Astrocyte (in vitro differentiated cells and primary cell): ENCODE results near the gene ALOX12B. TPM values are rescaled to one million over a fixed set of nuclear protein-coding genes. Genes with fewer than 3 reads are reported as not detected.

Experiments
- DNase-seq: peaks from one replicate; pipeline ENCODE4 v3.0.0-alpha.2; 2010; ENCODE audit warnings: low read depth
- FAIRE-seq: peaks from 2 replicates; lab custom pipeline; 2011; peaks lifted over from hg19 to GRCh38; lab: Jason Lieb, UNC
- H2AFZ ChIP-seq: 2 replicates; pipeline ENCODE4 v1.6.0; 2012; ENCODE audit warnings: low read depth, low read length, inconsistent platforms
- H3K27ac ChIP-seq: 2 replicates; pipeline ENCODE4 v1.5.1; 2011; ENCODE audit warnings: low read depth, low read length, inconsistent platforms
- H3K27me3 ChIP-seq: 2 replicates; pipeline ENCODE4 v1.6.0; 2011; ENCODE audit warnings: low read length, inconsistent platforms; ENCODE audit not compliant: insufficient read depth
- H3K36me3 ChIP-seq: 2 replicates; pipeline ENCODE4 v1.5.1; 2011; ENCODE audit warnings: low read length, inconsistent platforms; ENCODE audit not compliant: insufficient read depth
- H3K4me1 ChIP-seq: 2 replicates; pipeline ENCODE4 v1.5.1; 2011; ENCODE audit warnings: low read length, inconsistent platforms; ENCODE audit not compliant: insufficient read depth
- H3K4me2 ChIP-seq: 2 replicates; pipeline ENCODE4 v1.6.0; 2012; ENCODE audit warnings: low read length, inconsistent platforms
- H3K4me3 ChIP-seq: 2 replicates; pipeline ENCODE4 v1.5.1; 2011; ENCODE audit warnings: low read depth, mild to moderate bottlenecking, low read length, inconsistent platforms; ENCODE audit not compliant: insufficient read depth
- H3K79me2 ChIP-seq: 2 replicates; pipeline ENCODE4 v1.6.0; 2012; ENCODE audit warnings: mild to moderate bottlenecking, low read length, inconsistent platforms; ENCODE audit not compliant: insufficient read depth
- H3K9ac ChIP-seq: 2 replicates; pipeline ENCODE4 v1.6.0; 2012; ENCODE audit warnings: mild to moderate bottlenecking, low read length, inconsistent platforms
- H3K9me3 ChIP-seq: 2 replicates; pipeline ENCODE4 v1.5.1; 2012; ENCODE audit warnings: low read depth, mild to moderate bottlenecking, low read length, inconsistent platforms; ENCODE audit not compliant: insufficient read depth
- H4K20me1 ChIP-seq: 2 replicates; pipeline ENCODE4 v1.6.0; 2012; ENCODE audit warnings: low read length, inconsistent platforms; ENCODE audit not compliant: insufficient read depth
- H3K27ac Mint-ChIP-seq: one replicate; pipeline ENCODE4 v1.8.0; 2021; ENCODE audit warnings: mild to moderate bottlenecking, mixed read lengths; ENCODE audit not compliant: unreplicated experiment
- H3K27me3 Mint-ChIP-seq: one replicate; pipeline ENCODE4 v1.8.0; 2021; ENCODE audit warnings: low read depth, mixed read lengths; ENCODE audit not compliant: unreplicated experiment
- H3K36me3 Mint-ChIP-seq: one replicate; pipeline ENCODE4 v1.8.0; 2021; ENCODE audit warnings: low read depth, mixed read lengths; ENCODE audit not compliant: unreplicated experiment
- H3K4me1 Mint-ChIP-seq: one replicate; pipeline ENCODE4 v1.8.0; 2021; ENCODE audit warnings: low read depth, mixed read lengths; ENCODE audit not compliant: unreplicated experiment
- H3K4me3 Mint-ChIP-seq: one replicate; pipeline ENCODE4 v1.8.0; 2021; ENCODE audit warnings: mild to moderate bottlenecking, moderate library complexity, mixed read lengths; ENCODE audit not compliant: unreplicated experiment
- H3K9me3 Mint-ChIP-seq: one replicate; pipeline ENCODE4 v1.8.0; 2021; ENCODE audit warnings: mild to moderate bottlenecking, mixed read lengths; ENCODE audit not compliant: unreplicated experiment
- EZH2 ChIP-seq: IDR thresholded peaks from 2 replicates; pipeline ENCODE4 v1.6.1; 2012; ENCODE audit warnings: mild to moderate bottlenecking, low read length, inconsistent platforms; ENCODE audit not compliant: insufficient read depth
- total RNA-seq: library from RNA; stranded (reverse); gene quantifications from 2 replicates; pipeline ENCODE4 v1.2.1, GENCODE V29; 2021
- TF ChIP-seq, protein P1 (sequence below): IDR thresholded peaks from 2 replicates; pipeline ENCODE4 v1.5.1; 2011; ENCODE audit warnings: low read depth, mild to moderate bottlenecking, inconsistent platforms, low read length, moderate library complexity; ENCODE audit not compliant: insufficient read depth

The ALOX12B gene
- total RNA-seq, 1 donor from 2014 or later, result not detected

DNA sequence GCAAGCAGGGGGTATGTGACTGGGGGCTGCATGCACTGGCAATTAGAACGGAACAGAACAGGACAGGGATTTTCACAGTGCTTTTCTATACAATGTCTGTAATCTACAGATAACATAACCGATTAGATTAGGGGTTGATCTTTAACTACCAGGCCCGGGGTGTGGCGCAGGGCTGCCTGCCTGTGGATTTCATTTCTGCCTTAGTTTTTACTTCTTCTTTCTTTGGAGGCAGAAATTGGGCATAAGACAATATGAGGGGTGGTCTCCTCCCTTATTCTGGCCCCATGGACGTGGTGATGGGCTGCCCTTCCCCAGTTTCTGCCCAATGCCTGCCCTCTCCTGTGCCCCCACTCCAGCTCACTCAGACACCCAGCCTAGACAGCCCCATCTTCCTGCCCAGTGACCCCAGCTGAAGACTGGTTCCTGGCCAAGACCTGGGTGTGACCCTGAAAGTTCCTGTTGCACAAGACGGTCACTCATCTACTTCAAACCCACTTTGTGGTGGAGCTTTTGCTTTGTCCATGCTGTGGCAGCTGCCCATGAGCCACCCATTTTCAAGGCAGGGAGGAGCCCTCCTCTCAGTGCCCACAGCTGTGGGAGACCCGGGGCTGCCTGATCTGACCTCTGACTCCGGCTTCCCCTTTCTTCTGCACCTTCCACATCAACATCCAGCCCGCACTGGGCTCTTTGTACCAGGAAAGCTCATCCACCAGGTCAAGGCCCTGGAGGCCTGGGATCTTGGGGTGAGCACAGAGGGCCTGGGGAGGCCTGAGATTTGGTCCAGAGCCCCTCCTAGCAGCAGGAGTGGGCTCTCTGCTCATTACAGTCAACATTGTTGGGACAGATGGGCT, 18.6 kb downstream of the ALOX12B start:
- Mint-ChIP-seq H3K27ac (no peak overlapping the region), H3K4me3 (no peak overlapping the region), H3K4me1 (peaks cover 4% of the 10 kb centered on the region), H3K27me3 (peaks cover 96% of the 10 kb centered on the region), H3K36me3 (peaks cover 1% of the 10 kb centered on the region), H3K9me3 (peaks cover 3% of the 10 kb centered on the region)
- Histone ChIP-seq H3K27me3 (peaks cover 53% of the 10 kb centered on the region), H3K4me3 (no peak overlapping the region), H4K20me1 (no peaks in the 10 kb centered on the region), H3K4me2 (no peak overlapping the region), H3K27ac (no peak overlapping the region), H3K9me3 (no peaks in the 10 kb centered on the region), H3K9ac (no peak overlapping the region), H3K36me3 (no peaks in the 10 kb centered on the region), H3K4me1 (peaks cover 2% of the 10 kb centered on the region), H3K79me2 (no peaks in the 10 kb centered on the region), H2AFZ (no peak overlapping the region)
- FAIRE-seq (no peak), DNase-seq (no peak)
- TF ChIP-seq, protein P1, sequence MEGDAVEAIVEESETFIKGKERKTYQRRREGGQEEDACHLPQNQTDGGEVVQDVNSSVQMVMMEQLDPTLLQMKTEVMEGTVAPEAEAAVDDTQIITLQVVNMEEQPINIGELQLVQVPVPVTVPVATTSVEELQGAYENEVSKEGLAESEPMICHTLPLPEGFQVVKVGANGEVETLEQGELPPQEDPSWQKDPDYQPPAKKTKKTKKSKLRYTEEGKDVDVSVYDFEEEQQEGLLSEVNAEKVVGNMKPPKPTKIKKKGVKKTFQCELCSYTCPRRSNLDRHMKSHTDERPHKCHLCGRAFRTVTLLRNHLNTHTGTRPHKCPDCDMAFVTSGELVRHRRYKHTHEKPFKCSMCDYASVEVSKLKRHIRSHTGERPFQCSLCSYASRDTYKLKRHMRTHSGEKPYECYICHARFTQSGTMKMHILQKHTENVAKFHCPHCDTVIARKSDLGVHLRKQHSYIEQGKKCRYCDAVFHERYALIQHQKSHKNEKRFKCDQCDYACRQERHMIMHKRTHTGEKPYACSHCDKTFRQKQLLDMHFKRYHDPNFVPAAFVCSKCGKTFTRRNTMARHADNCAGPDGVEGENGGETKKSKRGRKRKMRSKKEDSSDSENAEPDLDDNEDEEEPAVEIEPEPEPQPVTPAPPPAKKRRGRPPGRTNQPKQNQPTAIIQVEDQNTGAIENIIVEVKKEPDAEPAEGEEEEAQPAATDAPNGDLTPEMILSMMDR, result no peak
- no peak for TF ChIP-seq EZH2

DNA sequence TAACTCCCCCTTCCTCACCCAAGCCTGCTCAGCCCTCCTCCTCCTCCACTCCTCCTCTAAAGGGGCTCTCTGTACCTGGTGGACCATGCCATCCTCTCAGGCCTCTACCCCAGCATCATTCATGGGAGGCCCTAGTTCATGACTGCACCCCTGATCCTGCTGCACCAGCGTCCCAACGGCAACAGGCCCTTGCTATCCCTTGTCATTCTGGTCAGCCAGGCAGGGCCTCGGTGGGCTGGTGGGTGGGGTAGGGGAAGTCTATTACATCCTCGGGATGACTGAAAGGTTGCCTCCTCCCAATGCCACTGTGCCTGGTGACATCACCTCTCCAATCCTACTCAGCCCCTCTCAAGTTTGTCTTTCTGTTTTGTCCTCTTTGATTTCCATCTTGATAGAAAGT, 19.7 kb downstream of the ALOX12B start:
- H3K79me2 ChIP-seq, result no peaks in the 10 kb centered on the region
- TF ChIP-seq EZH2, result no peak
- TF ChIP-seq, protein P1, result no peak
- no peaks in the 10 kb centered on the region for H3K4me1 Mint-ChIP-seq
- H3K9me3 Mint-ChIP-seq, result peaks cover 3% of the 10 kb centered on the region
- peaks cover 2% of the 10 kb centered on the region for H3K4me1 ChIP-seq
- H3K27ac ChIP-seq, result no peak overlapping the region
- H3K4me3 ChIP-seq, result no peak overlapping the region
- H3K27me3 ChIP-seq, result peaks cover 51% of the 10 kb centered on the region
- H3K4me3 Mint-ChIP-seq, result no peak overlapping the region
- no peaks in the 10 kb centered on the region for H4K20me1 ChIP-seq
- no peaks in the 10 kb centered on the region for H3K9me3 ChIP-seq
- H3K27me3 Mint-ChIP-seq, result peaks cover 94% of the 10 kb centered on the region
- no peak overlapping the region for H2AFZ ChIP-seq
- H3K36me3 Mint-ChIP-seq, result peaks cover 1% of the 10 kb centered on the region
- no peak overlapping the region for H3K27ac Mint-ChIP-seq
- DNase-seq, result no peak
- FAIRE-seq, result no peak
- no peaks in the 10 kb centered on the region for H3K36me3 ChIP-seq
- H3K9ac ChIP-seq, result no peak overlapping the region
- no peak overlapping the region for H3K4me2 ChIP-seq
